Measurements from ENCODE around the gene RBBP5. TPM values are rescaled to one million over a fixed set of nuclear protein-coding genes. Genes with fewer than 3 reads are reported as not detected.

Gene RBBP5
- total and polyA plus RNA-seq, 2 of the 4 experiments (the other 2 are of a cell fraction), result 7.3 to 37.5 TPM

DNA sequence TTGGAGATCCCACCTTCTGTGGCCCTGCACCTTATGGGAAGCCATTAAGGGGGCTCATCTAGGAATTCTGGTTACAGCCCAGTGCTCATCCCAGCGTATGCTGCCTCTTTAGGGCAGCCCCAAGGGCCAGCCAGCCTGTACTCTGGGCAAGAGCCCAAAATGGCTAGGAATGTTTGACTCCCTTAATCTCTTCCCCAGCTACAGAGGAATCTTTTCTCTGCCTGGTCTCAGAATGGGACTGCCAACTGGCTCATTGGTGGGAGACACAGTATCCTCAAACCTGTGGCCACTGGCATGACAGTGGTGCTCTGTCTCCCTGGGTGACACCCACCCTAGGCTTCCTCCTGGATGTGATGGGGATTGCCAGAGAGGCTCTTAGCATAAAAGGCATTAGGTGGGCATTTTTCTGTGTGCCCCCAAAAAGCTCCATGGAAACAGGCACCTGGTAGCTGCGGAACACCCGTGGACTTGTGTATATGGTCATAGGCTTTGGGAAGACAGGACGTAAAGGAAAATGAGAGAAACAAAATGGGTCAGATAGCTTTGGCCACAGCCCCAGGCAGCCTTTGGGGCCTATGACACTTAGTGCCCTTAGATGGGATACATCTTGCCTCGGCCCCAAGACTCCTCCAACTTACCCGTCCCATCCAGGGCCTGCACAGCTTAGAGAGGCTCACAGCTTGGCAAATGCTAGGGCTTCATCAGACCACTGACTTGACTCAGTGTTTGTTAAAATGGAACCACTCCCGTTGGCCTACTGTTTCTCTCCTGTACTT, 44.4 kb downstream of the RBBP5 start:
- H3K4me1 ChIP-seq (ENCODE audit: control insufficient read depth, insufficient read depth, low read length), result no peaks in the 10 kb centered on the region; the same call in 1 of the 2 replicates
- dilution Hi-C loops (cut with HindIII; ENCODE audit: low sequenced_read_pairs, unreplicated experiment) (no loop called here), in situ Hi-C loops (cut with MboI; ENCODE audit: low sequenced_read_pairs) (no loop called here), intact Hi-C loops (cut with micrococcal nuclease) (no loop called here)
- no peaks in the 10 kb centered on the region; a peak in 1 of 4 replicates for H3K79me1 ChIP-seq (ENCODE audit: low read depth in 1 of 2, low read length in 2 of 2)
- no peak overlapping the region for H2BK5ac ChIP-seq (ENCODE audit: low read depth, low read length, poor library complexity, severe bottlenecking)
- no peaks in the 10 kb centered on the region for H3K36me3 ChIP-seq (ENCODE audit: control insufficient read depth, insufficient read depth, low read length)
- H4K5ac ChIP-seq (ENCODE audit: low read depth, low read length), result no peak overlapping the region
- ChIA-PET CTCF (no interaction called here), POLR2A (ENCODE audit: unreplicated experiment) (no interaction called here)
- no TSS peak for BruUV-seq (replicated peaks)
- H3K56ac ChIP-seq (ENCODE audit: extremely low read depth, insufficient read depth, low read length), result no peak overlapping the region
- H2BK120ac ChIP-seq (ENCODE audit: low read depth, low read length), result no peak overlapping the region
- DNase-seq, result no peak
- no peak overlapping the region for H3K23ac ChIP-seq (ENCODE audit: low read depth, low read length)
- ATAC-seq (ENCODE audit: low read depth), result peak; percentile 63
- no peak overlapping the region for H4K91ac ChIP-seq (ENCODE audit: insufficient read depth, low read depth, low read length)
- H3K9me1 ChIP-seq (ENCODE audit: insufficient read depth, low read length), result no peaks in the 10 kb centered on the region; the same call in 1 of the 2 replicates
- no peak overlapping the region for H3K4me3 ChIP-seq (ENCODE audit: insufficient read depth, low read depth, low read length)
- no peaks in the 10 kb centered on the region for H3K27me3 ChIP-seq (ENCODE audit: control insufficient read depth, insufficient read depth, low read length)
- H2AK5ac ChIP-seq (ENCODE audit: low read depth, low read length), result no peak overlapping the region
- H2BK20ac ChIP-seq (ENCODE audit: low read depth, low read length), result no peak overlapping the region
- no peak overlapping the region for H4K8ac ChIP-seq (ENCODE audit: low read depth in 2 of 2, low read length in 2 of 2)
- H3K4me2 ChIP-seq (ENCODE audit: low read depth, low read length), result no peak overlapping the region
- TF ChIP-seq RCOR1 (IDR thresholded peaks at IDR 0.05; ENCODE audit: insufficient replicate concordance, low read length) (no peak), POLR2A (IDR thresholded peaks at IDR 0.05; ENCODE audit: low read depth, low read length) (no peak), FOS (IDR thresholded peaks at IDR 0.05; ENCODE audit: low read depth, low read length) (no peak), CHD1 (IDR thresholded peaks at IDR 0.05; ENCODE audit: low read depth, low read length) (no peak)
- TF ChIP-seq, protein P1, sequence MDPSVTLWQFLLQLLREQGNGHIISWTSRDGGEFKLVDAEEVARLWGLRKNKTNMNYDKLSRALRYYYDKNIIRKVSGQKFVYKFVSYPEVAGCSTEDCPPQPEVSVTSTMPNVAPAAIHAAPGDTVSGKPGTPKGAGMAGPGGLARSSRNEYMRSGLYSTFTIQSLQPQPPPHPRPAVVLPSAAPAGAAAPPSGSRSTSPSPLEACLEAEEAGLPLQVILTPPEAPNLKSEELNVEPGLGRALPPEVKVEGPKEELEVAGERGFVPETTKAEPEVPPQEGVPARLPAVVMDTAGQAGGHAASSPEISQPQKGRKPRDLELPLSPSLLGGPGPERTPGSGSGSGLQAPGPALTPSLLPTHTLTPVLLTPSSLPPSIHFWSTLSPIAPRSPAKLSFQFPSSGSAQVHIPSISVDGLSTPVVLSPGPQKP (IDR thresholded peaks at IDR 0.05; ENCODE audit: borderline replicate concordance, low read depth, low read length), result no peak
- H3K9me3 ChIP-seq (ENCODE audit: control insufficient read depth, insufficient read depth, low read length), result no peaks in the 10 kb centered on the region
- no peak overlapping the region for H3K4ac ChIP-seq (ENCODE audit: low read depth, low read length)
- H4K20me1 ChIP-seq (ENCODE audit: insufficient read depth, low read length), result no peaks in the 10 kb centered on the region
- no peak overlapping the region for H3K27ac ChIP-seq (ENCODE audit: insufficient read depth, low read length)
- no peak overlapping the region for H2AK9ac ChIP-seq (replicated peaks; ENCODE audit: low read depth, low read length, poor library complexity)
- no peak overlapping the region for H3K14ac ChIP-seq (replicated peaks; ENCODE audit: low read depth, low read length)
- no CpG with 5 or more reads among the region's 7 CpGs for WGBS, 2 experiments (ENCODE audit: extremely low coverage in 2 of 2, insufficient read length in 1 of 2)
- no peak overlapping the region for H3K18ac ChIP-seq (ENCODE audit: low read depth, low read length)
- no peak overlapping the region for H3K9ac ChIP-seq (ENCODE audit: low read depth, low read length)
- H2BK15ac ChIP-seq (ENCODE audit: low read depth, low read length), result no peak overlapping the region
- H2AFZ ChIP-seq (replicated peaks; ENCODE audit: low read length, poor library complexity), result no peak overlapping the region

Measured in IMR-90 (cell line).